ENCODE measurements around the gene SLC10A4. TPM values are rescaled to one million over a fixed set of nuclear protein-coding genes. Genes with fewer than 3 reads are reported as not detected.

SLC10A4 gene
- total RNA-seq, 2 donors from 2014 or later: 0.27 to 0.42 TPM

DNA sequence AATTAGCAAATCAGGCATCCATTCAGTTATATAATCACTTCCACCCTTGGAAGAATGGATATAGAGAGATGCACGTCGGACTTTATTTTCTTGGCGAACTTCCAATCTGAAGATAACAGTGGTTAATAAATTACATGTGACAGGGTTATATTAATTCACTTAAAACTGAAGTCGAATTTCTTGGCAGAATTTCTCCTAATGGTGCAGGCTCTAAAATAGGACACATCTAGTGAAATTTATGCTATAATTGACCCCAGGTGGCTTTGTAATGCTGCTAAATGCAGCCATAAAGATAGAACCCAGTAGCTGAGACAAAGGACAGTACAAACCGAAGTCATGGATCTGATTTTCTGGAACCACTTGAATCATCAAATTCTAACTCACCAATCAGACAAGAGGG is 20.8 kb upstream of the SLC10A4 start:
- Histone ChIP-seq H3K4me1 (ENCODE audit: control insufficient read depth in 1 of 2, low read depth in 2 of 2) (no peaks in the 10 kb centered on the region), H3K36me3 (no peaks in the 10 kb centered on the region), H3K27ac (no peak overlapping the region), H3K27me3 (replicated peaks; ENCODE audit: insufficient read depth) (no peaks in the 10 kb centered on the region), H3K9me3 (no peaks in the 10 kb centered on the region), H3K4me3 (no peak overlapping the region)
- DNase-seq (ENCODE audit: low spot score) (no peak), ATAC-seq (ENCODE audit: insufficient number of reproducible peaks, low FRiP score, low read depth) (no peak)
- TF ChIP-seq, protein P1, sequence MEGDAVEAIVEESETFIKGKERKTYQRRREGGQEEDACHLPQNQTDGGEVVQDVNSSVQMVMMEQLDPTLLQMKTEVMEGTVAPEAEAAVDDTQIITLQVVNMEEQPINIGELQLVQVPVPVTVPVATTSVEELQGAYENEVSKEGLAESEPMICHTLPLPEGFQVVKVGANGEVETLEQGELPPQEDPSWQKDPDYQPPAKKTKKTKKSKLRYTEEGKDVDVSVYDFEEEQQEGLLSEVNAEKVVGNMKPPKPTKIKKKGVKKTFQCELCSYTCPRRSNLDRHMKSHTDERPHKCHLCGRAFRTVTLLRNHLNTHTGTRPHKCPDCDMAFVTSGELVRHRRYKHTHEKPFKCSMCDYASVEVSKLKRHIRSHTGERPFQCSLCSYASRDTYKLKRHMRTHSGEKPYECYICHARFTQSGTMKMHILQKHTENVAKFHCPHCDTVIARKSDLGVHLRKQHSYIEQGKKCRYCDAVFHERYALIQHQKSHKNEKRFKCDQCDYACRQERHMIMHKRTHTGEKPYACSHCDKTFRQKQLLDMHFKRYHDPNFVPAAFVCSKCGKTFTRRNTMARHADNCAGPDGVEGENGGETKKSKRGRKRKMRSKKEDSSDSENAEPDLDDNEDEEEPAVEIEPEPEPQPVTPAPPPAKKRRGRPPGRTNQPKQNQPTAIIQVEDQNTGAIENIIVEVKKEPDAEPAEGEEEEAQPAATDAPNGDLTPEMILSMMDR (IDR thresholded peaks at IDR 0.05): no peak

DNA sequence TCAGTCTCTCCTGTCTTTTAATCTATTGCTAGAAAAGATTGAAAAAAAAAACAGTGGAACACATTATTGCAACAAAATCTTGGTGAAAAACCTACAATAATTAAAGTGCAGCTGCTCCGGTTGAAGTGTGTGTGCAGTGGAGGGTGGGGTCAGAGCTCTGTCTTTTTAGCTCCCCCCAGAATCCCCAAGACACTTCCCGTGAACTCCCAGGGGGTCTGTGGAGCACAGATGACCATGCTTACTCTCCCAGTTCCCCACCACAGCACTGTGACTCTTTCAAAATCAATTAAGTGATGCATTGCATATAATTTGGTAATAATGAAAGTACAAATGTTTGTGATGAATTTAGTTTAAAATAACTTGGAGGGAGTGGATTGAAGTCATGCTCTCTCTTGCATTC is 15.7 kb upstream of the SLC10A4 start:
- H3K36me3 ChIP-seq: no peaks in the 10 kb centered on the region
- no peak for ATAC-seq (ENCODE audit: insufficient number of reproducible peaks, low FRiP score, low read depth)
- TF ChIP-seq, protein P1 (IDR thresholded peaks at IDR 0.05): no peak
- DNase-seq (ENCODE audit: low spot score): no peak
- H3K27me3 ChIP-seq (replicated peaks; ENCODE audit: insufficient read depth): no peaks in the 10 kb centered on the region
- H3K27ac ChIP-seq: no peak overlapping the region
- H3K9me3 ChIP-seq: no peaks in the 10 kb centered on the region
- H3K4me1 ChIP-seq (ENCODE audit: control insufficient read depth in 1 of 2, low read depth in 2 of 2): no peaks in the 10 kb centered on the region
- H3K4me3 ChIP-seq: no peak overlapping the region

DNA sequence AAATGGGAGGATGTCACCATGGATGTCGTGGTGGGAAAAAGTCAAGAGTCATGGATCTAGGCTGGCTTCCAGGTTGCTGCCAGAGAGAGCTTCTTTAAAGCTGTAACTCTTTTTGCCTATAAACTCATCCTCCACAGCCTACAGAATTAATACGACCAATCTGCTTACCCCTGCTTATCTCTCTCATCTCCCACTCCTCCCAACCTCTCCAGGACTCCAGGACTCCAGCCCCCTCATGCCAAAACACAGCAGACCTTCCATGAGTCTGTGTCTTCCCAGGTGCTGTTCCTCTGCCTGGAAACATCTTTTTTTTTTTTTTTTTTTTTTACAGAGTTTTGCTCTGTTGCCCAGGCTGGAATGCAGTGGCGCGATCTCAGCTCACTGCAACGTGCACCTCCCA is 15.3 kb upstream of the SLC10A4 start:
- ATAC-seq (ENCODE audit: insufficient number of reproducible peaks, low FRiP score, low read depth): no peak
- H3K27me3 ChIP-seq (replicated peaks; ENCODE audit: insufficient read depth): no peaks in the 10 kb centered on the region
- no peaks in the 10 kb centered on the region for H3K4me1 ChIP-seq (ENCODE audit: control insufficient read depth in 1 of 2, low read depth in 2 of 2)
- H3K9me3 ChIP-seq: no peaks in the 10 kb centered on the region
- no peak overlapping the region for H3K27ac ChIP-seq
- no peak overlapping the region for H3K4me3 ChIP-seq
- H3K36me3 ChIP-seq: no peaks in the 10 kb centered on the region
- no peak for DNase-seq (ENCODE audit: low spot score)
- TF ChIP-seq, protein P1 (IDR thresholded peaks at IDR 0.05): no peak

DNA sequence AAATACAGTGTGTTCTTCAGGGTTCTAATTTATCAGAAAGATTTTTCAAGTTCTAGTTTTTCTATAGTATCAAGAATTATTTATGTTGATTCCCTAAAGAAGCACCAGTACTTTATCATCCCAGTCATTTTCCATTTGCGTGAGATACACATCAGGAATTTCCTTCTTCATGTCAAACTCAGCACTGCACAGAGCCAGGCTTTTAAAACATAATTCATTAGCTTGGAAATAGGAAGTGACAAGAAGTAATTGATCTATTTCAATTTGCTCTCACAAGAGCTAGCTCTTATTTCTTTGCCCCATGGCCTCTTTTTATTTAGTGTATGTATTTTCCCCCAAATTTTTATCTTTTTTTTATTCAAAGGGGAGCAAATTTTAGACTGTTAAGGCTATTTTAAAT is 13.0 kb upstream of the SLC10A4 start:
- no peak overlapping the region for H3K4me3 ChIP-seq
- no peaks in the 10 kb centered on the region for H3K9me3 ChIP-seq
- DNase-seq (ENCODE audit: low spot score): no peak
- H3K27me3 ChIP-seq (replicated peaks; ENCODE audit: insufficient read depth): no peaks in the 10 kb centered on the region
- no peak for ATAC-seq (ENCODE audit: insufficient number of reproducible peaks, low FRiP score, low read depth)
- TF ChIP-seq, protein P1 (IDR thresholded peaks at IDR 0.05): no peak
- H3K27ac ChIP-seq: no peak overlapping the region
- no peaks in the 10 kb centered on the region for H3K36me3 ChIP-seq
- H3K4me1 ChIP-seq (ENCODE audit: control insufficient read depth in 1 of 2, low read depth in 2 of 2): no peaks in the 10 kb centered on the region

DNA sequence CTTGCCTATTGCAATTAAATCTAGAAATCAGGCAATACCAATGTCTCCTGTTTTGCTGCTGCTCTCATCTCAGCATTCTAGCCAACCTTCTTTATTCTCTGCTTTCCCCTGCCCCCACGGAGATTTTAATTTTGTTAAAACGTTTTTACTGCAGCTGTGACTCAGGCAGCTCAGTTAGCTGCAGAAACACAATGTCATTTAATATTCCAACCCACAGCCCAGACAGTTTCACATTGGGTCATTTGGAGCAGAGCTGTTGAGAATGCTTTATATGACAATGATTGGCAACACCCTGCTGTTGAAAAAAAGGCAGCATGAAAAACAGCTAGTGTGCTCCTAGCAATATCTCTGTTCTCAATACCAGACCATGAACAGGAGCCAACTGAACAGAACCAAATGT is 12.6 kb upstream of the SLC10A4 start:
- Histone ChIP-seq H3K27ac (no peak overlapping the region), H3K27me3 (replicated peaks; ENCODE audit: insufficient read depth) (no peaks in the 10 kb centered on the region), H3K4me1 (ENCODE audit: control insufficient read depth in 1 of 2, low read depth in 2 of 2) (no peaks in the 10 kb centered on the region), H3K4me3 (no peak overlapping the region), H3K36me3 (no peaks in the 10 kb centered on the region), H3K9me3 (no peaks in the 10 kb centered on the region)
- TF ChIP-seq, protein P1 (IDR thresholded peaks at IDR 0.05): no peak
- DNase-seq (ENCODE audit: low spot score): no peak
- ATAC-seq (ENCODE audit: insufficient number of reproducible peaks, low FRiP score, low read depth): no peak
